Stimulated activated CD4-positive, alpha-beta T cell treated with anti-CD3 and anti-CD28 coated beads, Interleukin-1b, Interleukin-23, amount 100 ng/mL, for 1 hour (primary cell): ENCODE data around the gene MYO9A.
"Not testable (repeated sequence)": the region's sequence is repeated elsewhere in the genome, so short reads cannot be mapped to it uniquely, and the experiment has no call there.

Experiments
- DNase-seq, 2 donors: peaks; one replicate each; pipeline ENCODE4 v3.0.0-alpha.2; 2020; ENCODE audit warnings: low read depth in 2 of 2

The MYO9A gene

GRCh38 chr15:71874245-71874644 lies 243.7 kb downstream of the MYO9A start:
- DNase-seq: no peak

- not testable (repeated sequence) for DNase-seq
Observed at GRCh38 chr15:71858232-71858631, 259.7 kb downstream of the MYO9A start.

- no peak for DNase-seq
Observed at GRCh38 chr15:71853543-71853942, 264.4 kb downstream of the MYO9A start.

GRCh38 chr15:71844916-71845315 lies 273.0 kb downstream of the MYO9A start:
- DNase-seq: no peak

- no peak for DNase-seq
Observed at GRCh38 chr15:71841563-71841962, 276.4 kb downstream of the MYO9A start.

GRCh38 chr15:71830981-71831380 lies 287.0 kb downstream of the MYO9A start:
- no peak for DNase-seq

- DNase-seq: no peak
Observed at GRCh38 chr15:71826196-71826595, 291.8 kb downstream of the MYO9A start.

- DNase-seq: no peak
Observed at GRCh38 chr15:71825021-71825730, 292.8 kb downstream of the MYO9A start.

GRCh38 chr15:71823801-71824200 lies 294.1 kb downstream of the MYO9A start:
- no peak for DNase-seq

- DNase-seq: no peak
Observed at GRCh38 chr15:71822890-71823630, 294.9 kb downstream of the MYO9A start.

GRCh38 chr15:71821547-71822129 lies 296.3 kb downstream of the MYO9A start:
- no peak for DNase-seq

GRCh38 chr15:71820127-71820526 lies 297.8 kb downstream of the MYO9A start:
- DNase-seq: no peak

GRCh38 chr15:71817351-71817750 lies 300.6 kb downstream of the MYO9A start:
- no peak for DNase-seq

- DNase-seq: no peak
Observed at GRCh38 chr15:71815301-71815700, 302.6 kb downstream of the MYO9A start.

- no peak for DNase-seq
Observed at GRCh38 chr15:71813723-71814470, 304.1 kb downstream of the MYO9A start.

GRCh38 chr15:71812966-71813722 lies 304.8 kb downstream of the MYO9A start:
- no peak for DNase-seq

- no peak for DNase-seq
Observed at GRCh38 chr15:71811752-71812735, 305.9 kb downstream of the MYO9A start.

- no peak for DNase-seq
Observed at GRCh38 chr15:71811036-71811736, 306.8 kb downstream of the MYO9A start.

- DNase-seq: no peak
Observed at GRCh38 chr15:71810256-71811035, 307.5 kb downstream of the MYO9A start, which contains the start of gene NR2E3. Gene NR2E3, plus strand, starts transcription at chr15:71810554. Its CDS starts 190 bp downstream, at chr15:71810744.
